GM12873 (cell line): ENCODE results near the gene FAM222B.
A peak's percentile ranks its signal among the peaks of the same experiment; 100 is the strongest.

Experiments used
- CTCF ChIP-seq: IDR thresholded peaks from 2 replicates; pipeline ENCODE4 v1.5.1; 2012; ENCODE audit warnings: low read depth, mild to moderate bottlenecking, moderate library complexity, low read length, control low read depth; ENCODE audit not compliant: insufficient read depth; ENCODE audit errors: missing control alignments

Gene FAM222B

GRCh38 chr17:28849281-28849680 is 6.7 kb upstream of the FAM222B start:
- peak; percentile 5 for TF ChIP-seq CTCF

DNA sequence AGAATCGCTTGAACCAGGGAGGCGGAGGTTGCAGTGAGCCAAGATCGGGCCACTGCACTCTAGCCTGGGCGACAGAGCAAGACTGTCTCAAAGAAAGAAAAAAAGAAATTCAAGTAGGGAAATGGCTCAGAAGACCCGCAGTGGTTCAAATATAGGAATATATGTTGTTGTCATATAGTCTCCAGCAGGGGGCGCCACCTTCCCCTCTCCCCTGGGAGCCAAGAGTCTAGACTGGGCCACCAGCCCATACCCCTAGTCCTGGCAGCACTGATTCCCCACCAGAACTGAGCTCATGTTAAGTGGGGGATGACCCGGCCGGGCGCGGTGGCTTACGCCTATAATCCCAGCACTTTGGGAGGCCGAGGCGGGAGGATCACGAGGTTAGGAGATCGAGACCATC is 6.1 kb upstream of the FAM222B start:
- TF ChIP-seq CTCF: peak; percentile 69

DNA sequence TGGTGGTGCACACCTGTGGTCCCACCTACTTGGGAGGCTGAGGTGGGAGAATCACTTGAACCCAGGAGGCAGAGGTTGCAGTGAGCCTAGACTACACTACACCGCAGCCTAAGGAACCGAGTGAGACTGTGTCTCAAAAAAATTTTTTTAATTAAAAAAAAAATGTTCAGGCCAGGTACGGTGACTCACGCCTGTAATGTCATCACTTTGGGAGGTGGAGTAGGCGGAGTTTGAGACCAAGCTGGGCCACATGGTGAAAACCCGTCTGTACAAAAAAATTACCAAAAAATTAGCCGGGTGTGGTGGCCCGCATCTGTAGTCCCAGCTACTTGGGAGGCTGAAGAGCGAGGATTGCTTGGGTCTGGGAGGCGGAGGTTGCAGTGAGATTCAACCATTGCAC is 3.6 kb upstream of the FAM222B start:
- TF ChIP-seq CTCF: no peak

DNA sequence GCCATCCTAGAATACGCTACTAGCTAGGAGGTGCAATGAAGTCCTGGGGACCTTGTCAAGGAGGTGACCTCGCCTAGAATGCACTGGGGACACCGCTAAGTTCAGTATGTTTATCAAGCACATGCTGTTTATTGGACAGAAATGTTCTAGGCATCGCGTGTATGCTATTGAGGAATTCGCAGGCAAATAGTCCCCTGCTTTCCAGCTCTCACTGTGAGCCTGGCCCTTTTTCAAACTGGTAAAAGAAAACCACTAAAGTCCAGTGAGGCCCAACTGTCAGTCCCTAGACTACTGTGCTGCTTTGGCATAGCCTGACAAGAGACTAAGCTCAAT is 1.2 kb upstream of the FAM222B start:
- no peak for TF ChIP-seq CTCF

GRCh38 chr17:28841901-28842281 is 699 bp downstream of the FAM222B start:
- no peak for TF ChIP-seq CTCF

DNA sequence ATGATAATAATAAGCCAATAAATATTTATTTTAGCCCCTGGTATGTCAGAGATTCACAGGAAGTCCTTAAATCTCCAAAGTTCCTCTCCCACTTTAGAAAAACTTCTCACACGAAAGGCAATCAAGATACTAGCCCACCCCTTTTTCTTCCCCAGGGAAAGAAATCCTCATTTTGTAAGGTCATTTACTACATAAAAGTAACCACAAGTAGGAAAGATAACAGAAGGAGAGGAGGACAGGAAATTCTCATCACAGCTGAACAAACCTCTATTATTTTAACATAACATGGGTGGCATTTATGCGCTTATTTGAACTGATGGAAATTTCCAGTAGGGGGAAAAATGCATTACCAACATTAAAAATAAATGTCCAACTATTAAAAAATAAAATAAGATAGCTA is 3.4 kb downstream of the FAM222B start:
- TF ChIP-seq CTCF: no peak

- no peak for TF ChIP-seq CTCF
Observed at GRCh38 chr17:28834420-28834819, 8.2 kb downstream of the FAM222B start.
